HK-2 (cell line): ENCODE data around the gene EID3.
A peak's percentile ranks its signal among the peaks of the same experiment; 100 is the strongest.

Experiments
- DNase-seq: peaks from one replicate; pipeline ENCODE4 v3.0.0-alpha.2; 2018; ENCODE audit not compliant: unreplicated experiment

Gene EID3

GRCh38 chr12:104288635-104289274 is 14.8 kb upstream of the EID3 start:
- DNase-seq = peak; percentile 83

GRCh38 chr12:104290320-104290719 is 13.2 kb upstream of the EID3 start:
- DNase-seq = no peak

- no peak for DNase-seq
These were observed 12.7 kb upstream of the EID3 start for GRCh38 chr12:104290855-104291254.

- DNase-seq = no peak
These were observed 11.5 kb upstream of the EID3 start for GRCh38 chr12:104291867-104292524.

- no peak for DNase-seq
These were observed 10.4 kb upstream of the EID3 start for GRCh38 chr12:104292872-104293794.

GRCh38 chr12:104294158-104294859 is 9.2 kb upstream of the EID3 start:
- DNase-seq = peak; percentile 42

GRCh38 chr12:104294927-104295668 is 8.4 kb upstream of the EID3 start:
- no peak for DNase-seq

GRCh38 chr12:104295954-104296353 is 7.6 kb upstream of the EID3 start:
- DNase-seq = no peak

- no peak for DNase-seq
These were observed 6.8 kb upstream of the EID3 start for GRCh38 chr12:104296718-104297117.

GRCh38 chr12:104297477-104298113 is 5.9 kb upstream of the EID3 start:
- no peak for DNase-seq

- DNase-seq = no peak
These were observed 3.6 kb upstream of the EID3 start for GRCh38 chr12:104299842-104300481.

GRCh38 chr12:104304261-104305009 is 896 bp downstream of the EID3 start:
- DNase-seq = no peak

GRCh38 chr12:104305349-104305748 is 1.8 kb downstream of the EID3 start:
- DNase-seq = no peak

- DNase-seq = no peak
These were observed 2.8 kb downstream of the EID3 start for GRCh38 chr12:104306376-104306775.

- no peak for DNase-seq
These were observed 3.6 kb downstream of the EID3 start for GRCh38 chr12:104306943-104307654.

- no peak for DNase-seq
These were observed 4.1 kb downstream of the EID3 start for GRCh38 chr12:104307655-104308000.

GRCh38 chr12:104309446-104309993 is 6.0 kb downstream of the EID3 start:
- no peak for DNase-seq

- no peak for DNase-seq
These were observed 7.5 kb downstream of the EID3 start for GRCh38 chr12:104310751-104311633.
